GM18867 (cell line): ENCODE measurements around the gene UGP2.
"Not testable (repeated sequence)": the region's sequence is repeated elsewhere in the genome, so short reads cannot be mapped to it uniquely, and the experiment has no call there.

Source experiments
- ATAC-seq: cut with Tn5 transposase; IDR thresholded peaks from one replicate; pipeline ENCODE4 v1.9.1; 2021; ENCODE audit warnings: mild to moderate bottlenecking, moderate library complexity; ENCODE audit not compliant: unreplicated experiment

Gene UGP2

GRCh38 chr2:63841254-63842022, at the start of gene UGP2:
Gene UGP2 (plus strand): TSS chr2:63841896. CDS start chr2:63842186, 290 bp downstream.
- ATAC-seq: peak; percentile 64

GRCh38 chr2:63792530-63792929, 49.2 kb upstream of the UGP2 start:
- ATAC-seq: no peak

GRCh38 chr2:63796366-63796765, 45.3 kb upstream of the UGP2 start:
- ATAC-seq: no peak

- ATAC-seq: no peak
Measured at GRCh38 chr2:63796796-63797195, 44.9 kb upstream of the UGP2 start.

- ATAC-seq: no peak
Measured at GRCh38 chr2:63801455-63801854, 40.2 kb upstream of the UGP2 start.

- ATAC-seq: no peak
Measured at GRCh38 chr2:63805412-63805811, 36.3 kb upstream of the UGP2 start.

GRCh38 chr2:63808036-63808435, 33.7 kb upstream of the UGP2 start:
- not testable (repeated sequence) for ATAC-seq

- ATAC-seq: not testable (repeated sequence)
Measured at GRCh38 chr2:63808911-63809310, 32.8 kb upstream of the UGP2 start.

- no peak for ATAC-seq
Measured at GRCh38 chr2:63811063-63811462, 30.6 kb upstream of the UGP2 start.

- ATAC-seq: not testable (repeated sequence)
Measured at GRCh38 chr2:63811870-63812269, 29.8 kb upstream of the UGP2 start.

- no peak for ATAC-seq
Measured at GRCh38 chr2:63814114-63814513, 27.6 kb upstream of the UGP2 start.

GRCh38 chr2:63817382-63817781, 24.3 kb upstream of the UGP2 start:
- ATAC-seq: no peak

- no peak for ATAC-seq
Measured at GRCh38 chr2:63818271-63818670, 23.4 kb upstream of the UGP2 start.

GRCh38 chr2:63819256-63819655, 22.4 kb upstream of the UGP2 start:
- no peak for ATAC-seq

- no peak for ATAC-seq
Measured at GRCh38 chr2:63819765-63820717, 21.7 kb upstream of the UGP2 start.

- no peak for ATAC-seq
Measured at GRCh38 chr2:63820969-63821368, 20.7 kb upstream of the UGP2 start.

- no peak for ATAC-seq
Measured at GRCh38 chr2:63821396-63821795, 20.3 kb upstream of the UGP2 start.

GRCh38 chr2:63822478-63822877, 19.2 kb upstream of the UGP2 start:
- no peak for ATAC-seq

- no peak for ATAC-seq
Measured at GRCh38 chr2:63827749-63828148, 13.9 kb upstream of the UGP2 start.

GRCh38 chr2:63831176-63831575, 10.5 kb upstream of the UGP2 start:
- ATAC-seq: no peak

- no peak for ATAC-seq
Measured at GRCh38 chr2:63834401-63834800, 7.3 kb upstream of the UGP2 start.
